B cell (primary cell): ENCODE data around the gene PLEKHG4B. TPM values are rescaled to one million over a fixed set of nuclear protein-coding genes. Genes with fewer than 3 reads are reported as not detected.
"Not testable (repeated sequence)": the region's sequence is repeated elsewhere in the genome, so short reads cannot be mapped to it uniquely, and the experiment has no call there.

Source experiments
- ATAC-seq: fragments of 200-7000 bp; cut with Tn5 transposase; one replicate; pipeline ENCODE4 v1.10.0; 2021; ENCODE audit warnings: low read depth, mild to moderate bottlenecking, moderate number of reproducible peaks, moderate library complexity
- CTCF ChIA-PET: fragments of 350-600 bp; sonication (Branson Sonifier 250); formaldehyde crosslinking; loops from one replicate; lab custom pipeline; 2021; ENCODE audit warnings: antibody characterized with exemption, inconsistent platforms; lab: Charles Lee
- POLR2A ChIA-PET: fragments of 350-600 bp; sonication (Branson Sonifier 250); formaldehyde crosslinking; loops from one replicate; lab custom pipeline; 2021; ENCODE audit warnings: antibody characterized with exemption; lab: Charles Lee
- DNase-seq: peaks from one replicate; pipeline ENCODE4 v3.0.0; 2013
- H2AFZ ChIP-seq: 2 replicates; pipeline ENCODE4 v1.6.1; 2012; ENCODE audit warnings: mild to moderate bottlenecking, low read depth, low read length; ENCODE audit not compliant: insufficient read depth, poor library complexity, severe bottlenecking
- H3K27ac ChIP-seq, 2 donors: 1 replicate in 1 of 2; 2 replicates in 1 of 2; pipeline ENCODE4 v1.5.1; 2012 to 2013; ENCODE audit warnings: low read length in 2 of 2, mild to moderate bottlenecking in 2 of 2, moderate library complexity in 1 of 2
- H3K27me3 ChIP-seq, 4 experiments: fragments of 200-600 bp in 1 of 4; sonication (generic) in 1 of 4; replicated peaks in 1 of 4; 1 replicate in 2 of 4; 2 replicates in 2 of 4; pipeline versions ENCODE4 v1.6.1 to v1.7.0; 2013 to 2016; ENCODE audit warnings: low read length in 3 of 4, mild to moderate bottlenecking in 2 of 4, mixed read lengths in 1 of 4, moderate library complexity in 1 of 4; ENCODE audit not compliant: insufficient read depth in 4 of 4, control insufficient read depth in 3 of 4; ENCODE audit errors: control extremely low read depth in 1 of 4
- H3K36me3 ChIP-seq, 2 experiments: replicated peaks in 1 of 2; 1 replicate in 1 of 2; 2 replicates in 1 of 2; pipeline versions ENCODE4 v1.6.1 to v1.7.1; 2013; ENCODE audit warnings: low read length in 1 of 2; ENCODE audit not compliant: insufficient read depth in 2 of 2, control insufficient read depth in 1 of 2; ENCODE audit errors: control extremely low read depth in 1 of 2, extremely low read depth in 1 of 2
- H3K4me1 ChIP-seq, 2 donors: fragments of 200-600 bp in 1 of 2; sonication (generic) in 1 of 2; 1 replicate in 1 of 2; 2 replicates in 1 of 2; pipeline versions ENCODE4 v1.5.1 to v1.6.1; 2013 to 2017; ENCODE audit warnings: low read length in 2 of 2; ENCODE audit not compliant: control insufficient read depth in 2 of 2, insufficient read depth in 2 of 2
- H3K4me2 ChIP-seq: replicated peaks from 2 replicates; pipeline ENCODE3; 2012; ENCODE audit warnings: mild to moderate bottlenecking, low read depth, low read length; ENCODE audit not compliant: poor library complexity, severe bottlenecking
- H3K4me3 ChIP-seq, 5 experiments: fragments of 200-600 bp in 1 of 5; sonication (generic) in 1 of 5; 1 replicate in 3 of 5; 2 replicates in 2 of 5; pipeline versions ENCODE4 v1.5.1 to v1.7.0; 2011 to 2016; ENCODE audit warnings: low read length in 4 of 5, mild to moderate bottlenecking in 4 of 5, low read depth in 2 of 5, control low read depth in 1 of 5, moderate library complexity in 1 of 5; ENCODE audit not compliant: insufficient read depth in 1 of 5; ENCODE audit errors: control extremely low read depth in 1 of 5, extremely low read depth in 1 of 5
- H3K79me2 ChIP-seq: fragments of 200-600 bp; sonication (generic); one replicate; pipeline ENCODE4 v1.6.0; 2016; ENCODE audit warnings: low read length; ENCODE audit not compliant: control insufficient read depth, insufficient read depth
- H3K9ac ChIP-seq: fragments of 200-600 bp; sonication (generic); 2 replicates; pipeline ENCODE4 v1.6.1; 2017; ENCODE audit warnings: mild to moderate bottlenecking, low read length, moderate library complexity
- H3K9me3 ChIP-seq, 3 donors: one replicate each; pipeline versions ENCODE4 v1.6.1 to v1.7.1; 2013; ENCODE audit warnings: low read length in 2 of 3; ENCODE audit not compliant: control insufficient read depth in 2 of 3, insufficient read depth in 1 of 3; ENCODE audit errors: control extremely low read depth in 1 of 3
- H4K20me1 ChIP-seq: 2 replicates; pipeline ENCODE4 v1.6.0; 2012; ENCODE audit warnings: mild to moderate bottlenecking, low read length; ENCODE audit not compliant: insufficient read depth, control insufficient read depth, poor library complexity, severe bottlenecking
- H3K27ac Mint-ChIP-seq: one replicate; pipeline ENCODE4 v1.8.0; 2021; ENCODE audit warnings: mixed read lengths
- H3K27me3 Mint-ChIP-seq: one replicate; pipeline ENCODE4 v1.8.0; 2021; ENCODE audit warnings: mixed read lengths
- H3K4me1 Mint-ChIP-seq: one replicate; pipeline ENCODE4 v1.8.0; 2021; ENCODE audit warnings: mixed read lengths
- H3K4me3 Mint-ChIP-seq: one replicate; pipeline ENCODE4 v1.8.0; 2021; ENCODE audit warnings: mixed read lengths
- H3K9me3 Mint-ChIP-seq: one replicate; pipeline ENCODE4 v1.8.0; 2022; ENCODE audit warnings: mixed read lengths; ENCODE audit not compliant: insufficient read depth
- EZH2 ChIP-seq: IDR thresholded peaks from 2 replicates; pipeline ENCODE4 v1.6.1; 2012; ENCODE audit warnings: borderline replicate concordance, low read depth, mild to moderate bottlenecking, moderate library complexity, low read length; ENCODE audit not compliant: insufficient read depth, poor library complexity, severe bottlenecking
- WGBS: methylation state at CpG from one replicate; pipeline ENCODE4 v1.1.5; 2013; ENCODE audit warnings: missing lambda C conversion rate; ENCODE audit not compliant: insufficient coverage; 5-methylcytosine and 5-hydroxymethylcytosine counted together
- intact Hi-C: fragments of 100-400 bp; cut with micrococcal nuclease; formaldehyde crosslinking; loops from one replicate; pipeline ENCODE4 v1.10.0; 2022
- polyA plus RNA-seq: library from polyadenylated mRNA; depleted of rRNA; stranded (reverse); fragments of >200 nt; gene quantifications from 2 replicates; pipeline ENCODE4 v1.2.3, GENCODE V29; 2012
- total RNA-seq, 2 donors: library from RNA; stranded (reverse); fragments of 120-200 nt in 1 of 2; gene quantifications; 1 replicate in 1 of 2; 2 replicates in 1 of 2; pipeline versions ENCODE4 v1.2.3 to v1.2.4, GENCODE V29; 2013 to 2022
- TF ChIP-seq, protein P1 (sequence below): fragments of 200-600 bp; IDR thresholded peaks from one replicate; pipeline ENCODE4 v1.8.0; 2022; ENCODE audit warnings: antibody characterized with exemption, mild to moderate bottlenecking

Gene PLEKHG4B
- total and polyA plus RNA-seq, 2 donors (not counting 1 experiment from before 2014, with no cell fraction given), result not detected

DNA sequence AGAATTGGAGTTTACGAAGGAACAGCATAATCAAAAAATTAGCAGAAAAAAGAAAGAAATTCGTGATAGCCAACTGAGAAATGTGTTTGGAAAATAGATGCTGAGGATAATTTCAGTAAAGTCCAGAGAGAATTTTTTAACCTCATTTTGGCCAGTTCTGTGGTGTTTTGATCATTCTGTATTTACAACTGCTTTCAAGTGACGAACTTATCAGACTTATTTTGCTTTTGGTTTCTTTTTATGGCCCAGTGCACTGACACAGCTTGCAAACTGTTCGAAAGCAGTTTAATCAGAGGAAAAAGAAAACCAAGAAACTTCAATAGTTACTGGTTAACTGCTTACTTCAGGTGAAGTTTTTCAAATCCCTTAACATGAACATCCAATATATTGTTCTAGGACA lies 128.0 kb downstream of the PLEKHG4B start:
- DNase-seq, result peak; percentile 51
- Histone ChIP-seq H3K27me3 (no peaks in the 10 kb centered on the region), H3K27ac (peak overlapping the region; percentile 14 to 83), H3K4me3 (peak overlapping the region; percentile 67 to 93 (median 90)), H4K20me1 (peaks cover 30% of the 10 kb centered on the region), H3K79me2 (peaks cover 75% of the 10 kb centered on the region), H3K4me2 (peak overlapping the region; percentile 90), H3K36me3 (peaks cover 0 to 13% of the 10 kb centered on the region in 2 experiments), H3K9ac (peak overlapping the region; percentile 76), H2AFZ (peak overlapping the region; percentile 79), H3K4me1 (peaks cover 6 to 19% of the 10 kb centered on the region in 2 donors), H3K9me3 (no peaks in the 10 kb centered on the region)
- H3K27me3 Mint-ChIP-seq, result no peaks in the 10 kb centered on the region
- ATAC-seq, result no peak
- H3K9me3 Mint-ChIP-seq, result no peaks in the 10 kb centered on the region
- ChIA-PET POLR2A (no interaction called here), CTCF (interaction anchor here (0.8 to 3.5 kb wide), 2 partner anchors 31 to 50 kb away, joined by 3 to 19 read pairs; no protein-coding TSS in a partner anchor)
- peak overlapping the region; percentile 96 for H3K4me3 Mint-ChIP-seq
- H3K4me1 Mint-ChIP-seq, result peaks cover 52% of the 10 kb centered on the region
- TF ChIP-seq EZH2, result no peak
- TF ChIP-seq, protein P1, sequence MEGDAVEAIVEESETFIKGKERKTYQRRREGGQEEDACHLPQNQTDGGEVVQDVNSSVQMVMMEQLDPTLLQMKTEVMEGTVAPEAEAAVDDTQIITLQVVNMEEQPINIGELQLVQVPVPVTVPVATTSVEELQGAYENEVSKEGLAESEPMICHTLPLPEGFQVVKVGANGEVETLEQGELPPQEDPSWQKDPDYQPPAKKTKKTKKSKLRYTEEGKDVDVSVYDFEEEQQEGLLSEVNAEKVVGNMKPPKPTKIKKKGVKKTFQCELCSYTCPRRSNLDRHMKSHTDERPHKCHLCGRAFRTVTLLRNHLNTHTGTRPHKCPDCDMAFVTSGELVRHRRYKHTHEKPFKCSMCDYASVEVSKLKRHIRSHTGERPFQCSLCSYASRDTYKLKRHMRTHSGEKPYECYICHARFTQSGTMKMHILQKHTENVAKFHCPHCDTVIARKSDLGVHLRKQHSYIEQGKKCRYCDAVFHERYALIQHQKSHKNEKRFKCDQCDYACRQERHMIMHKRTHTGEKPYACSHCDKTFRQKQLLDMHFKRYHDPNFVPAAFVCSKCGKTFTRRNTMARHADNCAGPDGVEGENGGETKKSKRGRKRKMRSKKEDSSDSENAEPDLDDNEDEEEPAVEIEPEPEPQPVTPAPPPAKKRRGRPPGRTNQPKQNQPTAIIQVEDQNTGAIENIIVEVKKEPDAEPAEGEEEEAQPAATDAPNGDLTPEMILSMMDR, result no peak
- WGBS, result 20% methylated on average over 1 of the region's 4 CpGs
- H3K27ac Mint-ChIP-seq, result peak overlapping the region; percentile 94
- intact Hi-C loops, result no loop called here

DNA sequence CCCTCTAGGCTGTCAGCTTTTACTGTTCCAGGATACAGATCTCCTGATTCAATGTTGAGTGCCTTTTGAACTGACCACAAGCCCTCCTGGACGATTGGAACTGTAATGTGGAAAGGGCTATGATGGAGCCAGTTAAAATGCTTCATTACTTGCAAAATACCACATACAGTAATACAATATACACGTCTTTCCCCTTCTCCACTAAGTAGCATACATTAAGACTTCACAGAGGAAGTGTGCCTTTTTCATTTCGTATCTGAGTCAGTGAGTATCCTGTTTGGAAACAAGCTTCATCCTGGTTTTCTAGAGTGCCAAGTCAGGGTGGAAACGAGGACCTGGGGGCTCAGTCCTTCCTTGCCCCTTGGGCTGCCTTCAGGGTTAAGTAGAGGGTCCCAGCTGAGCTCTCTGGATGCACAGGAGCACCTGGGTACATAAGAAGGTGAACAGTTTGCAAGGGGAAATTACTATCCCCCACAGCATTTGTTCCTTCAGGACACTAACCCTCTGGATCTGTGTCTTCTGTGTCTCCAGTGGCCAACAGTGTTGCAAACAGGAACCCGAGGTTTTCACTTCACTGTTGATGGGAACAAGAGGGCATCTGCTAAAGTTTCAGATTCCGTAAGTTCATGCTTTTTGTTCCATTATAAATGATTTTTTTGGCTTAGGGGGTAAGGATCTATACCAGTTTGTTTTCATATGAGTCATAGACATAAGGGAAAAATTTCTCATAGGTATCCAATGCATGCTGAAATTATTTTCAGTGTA lies 131.2 kb downstream of the PLEKHG4B start:
- H3K27me3 Mint-ChIP-seq, DNase-seq, CTCF ChIA-PET, H3K27me3 ChIP-seq, H3K4me3 Mint-ChIP-seq, H3K9me3 Mint-ChIP-seq, H3K4me2 ChIP-seq, H2AFZ ChIP-seq, H3K4me1 ChIP-seq, H3K9ac ChIP-seq, H3K27ac ChIP-seq, ATAC-seq, H3K9me3 ChIP-seq, H3K4me3 ChIP-seq, H3K27ac Mint-ChIP-seq, intact Hi-C loops, POLR2A ChIA-PET: not testable (repeated sequence)
- Histone ChIP-seq H3K36me3 (peaks cover 0 to 37% of the 10 kb centered on the region in 2 experiments), H4K20me1 (peaks cover 35% of the 10 kb centered on the region), H3K79me2 (peaks cover 67% of the 10 kb centered on the region)
- peaks cover 36% of the 10 kb centered on the region for H3K4me1 Mint-ChIP-seq
- 50% methylated on average over 3 of the region's 6 CpGs for WGBS
